GM18526 (cell line): Measurements from ENCODE around the gene SEMA6B.

Experiments
- POLR2A ChIP-seq: IDR thresholded peaks from 3 replicates; pipeline ENCODE4 v1.6.1; 2011; ENCODE audit not compliant: insufficient read length; ENCODE audit errors: extremely low read depth

SEMA6B gene

GRCh38 chr19:4515732-4516131 lies 43.8 kb downstream of the SEMA6B start:
- no peak for TF ChIP-seq POLR2A

- no peak for TF ChIP-seq POLR2A
Measured at GRCh38 chr19:4513248-4513647, 46.2 kb downstream of the SEMA6B start.

GRCh38 chr19:4512070-4512469 lies 47.4 kb downstream of the SEMA6B start:
- TF ChIP-seq POLR2A = no peak

- TF ChIP-seq POLR2A = no peak
Measured at GRCh38 chr19:4511300-4512054, 48.0 kb downstream of the SEMA6B start.

- TF ChIP-seq POLR2A = no peak
Measured at GRCh38 chr19:4510435-4511255, 48.8 kb downstream of the SEMA6B start.

GRCh38 chr19:4508698-4509097 lies 50.8 kb downstream of the SEMA6B start:
- TF ChIP-seq POLR2A = no peak

- no peak for TF ChIP-seq POLR2A
Measured at GRCh38 chr19:4507804-4508203, 51.7 kb downstream of the SEMA6B start.

GRCh38 chr19:4507150-4507452 lies 52.4 kb downstream of the SEMA6B start:
- no peak for TF ChIP-seq POLR2A

- no peak for TF ChIP-seq POLR2A
Measured at GRCh38 chr19:4506449-4507149, 52.9 kb downstream of the SEMA6B start.

- no peak for TF ChIP-seq POLR2A
Measured at GRCh38 chr19:4505570-4506448, 53.7 kb downstream of the SEMA6B start.

- TF ChIP-seq POLR2A = no peak
Measured at GRCh38 chr19:4504891-4505569, 54.5 kb downstream of the SEMA6B start.

GRCh38 chr19:4504297-4504701 lies 55.2 kb downstream of the SEMA6B start:
- no peak for TF ChIP-seq POLR2A

GRCh38 chr19:4503825-4504170 lies 55.7 kb downstream of the SEMA6B start:
- no peak for TF ChIP-seq POLR2A

GRCh38 chr19:4503132-4503824 lies 56.2 kb downstream of the SEMA6B start:
- TF ChIP-seq POLR2A = no peak
